Forelimb muscle (tissue), 1 donor: ENCODE data around the gene ELOVL3. TPM values are rescaled to one million over a fixed set of nuclear protein-coding genes. Genes with fewer than 3 reads are reported as not detected.

Source experiments
- DNase-seq: peaks from one replicate; pipeline ENCODE4 v3.0.0-alpha.2; 2013; ENCODE audit warnings: low read depth
- polyA plus RNA-seq: library from polyadenylated mRNA; unstranded; fragments of 120-200 nt; gene quantifications from one replicate; pipeline ENCODE4 v1.2.1, GENCODE V29; 2013; ENCODE audit not compliant: insufficient read length

Gene ELOVL3
- polyA plus RNA-seq, 1 donor, result 0.70 TPM

- DNase-seq, result no peak
Measured at GRCh38 chr10:102226542-102226870, 407 bp downstream of the ELOVL3 start.

- no peak for DNase-seq
Measured at GRCh38 chr10:102227050-102227449, 951 bp downstream of the ELOVL3 start.

- DNase-seq, result no peak
Measured at GRCh38 chr10:102229810-102230263, 3.7 kb downstream of the ELOVL3 start.

- no peak for DNase-seq
Measured at GRCh38 chr10:102230264-102230860, 4.3 kb downstream of the ELOVL3 start.

- no peak for DNase-seq
Measured at GRCh38 chr10:102230861-102231356, 4.8 kb downstream of the ELOVL3 start.

- DNase-seq, result no peak
Measured at GRCh38 chr10:102231357-102232318, 5.5 kb downstream of the ELOVL3 start.

- no peak for DNase-seq
Measured at GRCh38 chr10:102233997-102234396, 7.9 kb downstream of the ELOVL3 start.

GRCh38 chr10:102234888-102235597, 8.9 kb downstream of the ELOVL3 start:
- no peak for DNase-seq

- DNase-seq, result no peak
Measured at GRCh38 chr10:102235598-102235920, 9.5 kb downstream of the ELOVL3 start.

- DNase-seq, result no peak
Measured at GRCh38 chr10:102236006-102236405, 9.9 kb downstream of the ELOVL3 start.

- DNase-seq, result no peak
Measured at GRCh38 chr10:102237711-102238252, 11.7 kb downstream of the ELOVL3 start.

GRCh38 chr10:102240467-102241031, 14.4 kb downstream of the ELOVL3 start:
- DNase-seq, result no peak

GRCh38 chr10:102241032-102241443, 14.9 kb downstream of the ELOVL3 start:
- no peak for DNase-seq

- DNase-seq, result peak; percentile 83
Measured at GRCh38 chr10:102241444-102242117, 15.5 kb downstream of the ELOVL3 start, which contains the start of gene PITX3. Gene PITX3 (minus strand): TSS chr10:102241512. CDS start chr10:102232080, 9,432 bp downstream.

- DNase-seq, result no peak
Measured at GRCh38 chr10:102242118-102242485, 16.0 kb downstream of the ELOVL3 start.

GRCh38 chr10:102243309-102243708, 17.2 kb downstream of the ELOVL3 start:
- no peak for DNase-seq

- DNase-seq, result peak; percentile 99
Measured at GRCh38 chr10:102245082-102245931, 19.2 kb downstream of the ELOVL3 start, which contains the start of gene GBF1. Gene GBF1 (plus strand): TSS chr10:102245532. CDS start chr10:102258939, 13,407 bp downstream.

- no peak for DNase-seq
Measured at GRCh38 chr10:102245932-102246251, 19.8 kb downstream of the ELOVL3 start.

GRCh38 chr10:102246261-102246660, 20.2 kb downstream of the ELOVL3 start:
- no peak for DNase-seq

GRCh38 chr10:102247734-102248133, 21.6 kb downstream of the ELOVL3 start:
- DNase-seq, result no peak
